Left lobe of liver (tissue), 2 donors: Measurements from ENCODE around the gene DLEU7. TPM values are rescaled to one million over a fixed set of nuclear protein-coding genes. Genes with fewer than 3 reads are reported as not detected.

Source experiments
- ATAC-seq: fragments of 200-7000 bp; cut with Tn5 transposase; one replicate; pipeline ENCODE4 v1.9.1; 2020; ENCODE audit warnings: mild to moderate bottlenecking, moderate library complexity
- DNase-seq: peaks from one replicate; pipeline ENCODE4 v3.0.0-alpha.2; 2020; ENCODE audit warnings: low spot score
- total RNA-seq: library from RNA; stranded (reverse); gene quantifications from one replicate; pipeline ENCODE4 v1.2.1, GENCODE V29; 2021
- donor health status: DM: no; HTN: no; CAD: no; lungs with moderate emphysema.
- donor health status: DM: no; HTN: yes; CAD: no.

Gene DLEU7
- total RNA-seq, result 0.10 TPM

GRCh38 chr13:50843257-50844083 lies at the start of gene DLEU7:
TSS of gene DLEU7 (minus strand) at chr13:50843692. CDS start at chr13:50843646, 46 bp downstream.
- DNase-seq (no peak), ATAC-seq (no peak)

- DNase-seq (no peak), ATAC-seq (no peak)
These were observed 48.9 kb upstream of the DLEU7 start for GRCh38 chr13:50892210-50892944.

GRCh38 chr13:50891206-50891605 lies 47.7 kb upstream of the DLEU7 start:
- ATAC-seq (no peak), DNase-seq (no peak)

GRCh38 chr13:50889317-50889716 lies 45.8 kb upstream of the DLEU7 start:
- DNase-seq (no peak), ATAC-seq (no peak)

GRCh38 chr13:50888362-50888761 lies 44.9 kb upstream of the DLEU7 start:
- DNase-seq (no peak), ATAC-seq (no peak)

GRCh38 chr13:50887151-50887550 lies 43.7 kb upstream of the DLEU7 start:
- no peak for DNase-seq

GRCh38 chr13:50884265-50884664 lies 40.8 kb upstream of the DLEU7 start:
- DNase-seq (no peak), ATAC-seq (no peak)

More at GRCh38 chr13:50887151-50887550, 43.7 kb upstream of the DLEU7 start:
- no peak for ATAC-seq

GRCh38 chr13:50883728-50884127 lies 40.2 kb upstream of the DLEU7 start:
- DNase-seq (no peak), ATAC-seq (no peak)

GRCh38 chr13:50882816-50883435 lies 39.4 kb upstream of the DLEU7 start:
- ATAC-seq (no peak), DNase-seq (no peak)

GRCh38 chr13:50873991-50874390 lies 30.5 kb upstream of the DLEU7 start:
- ATAC-seq (no peak), DNase-seq (no peak)

- ATAC-seq (no peak), DNase-seq (no peak)
These were observed 30.0 kb upstream of the DLEU7 start for GRCh38 chr13:50873467-50873866.

- no peak for DNase-seq
- ATAC-seq, result no peak
These were observed 27.9 kb upstream of the DLEU7 start for GRCh38 chr13:50871405-50871804.

- DNase-seq (no peak), ATAC-seq (no peak)
These were observed 24.1 kb upstream of the DLEU7 start for GRCh38 chr13:50867637-50867945.

GRCh38 chr13:50866817-50867636 lies 23.5 kb upstream of the DLEU7 start:
- DNase-seq (no peak), ATAC-seq (no peak)

GRCh38 chr13:50864492-50864891 lies 21.0 kb upstream of the DLEU7 start:
- DNase-seq (no peak), ATAC-seq (no peak)

- DNase-seq (no peak), ATAC-seq (no peak)
These were observed 12.2 kb upstream of the DLEU7 start for GRCh38 chr13:50855681-50856080.

GRCh38 chr13:50850445-50850844 lies 7.0 kb upstream of the DLEU7 start:
- ATAC-seq (no peak), DNase-seq (no peak)

- ATAC-seq (peak; percentile 76), DNase-seq (no peak)
These were observed 4.0 kb upstream of the DLEU7 start for GRCh38 chr13:50847501-50847900.

- no peak for ATAC-seq
These were observed 3.5 kb upstream of the DLEU7 start for GRCh38 chr13:50846861-50847475.

GRCh38 chr13:50845211-50845610 lies 1.7 kb upstream of the DLEU7 start:
- ATAC-seq (no peak), DNase-seq (no peak)

More at GRCh38 chr13:50846861-50847475, 3.5 kb upstream of the DLEU7 start:
- DNase-seq, result no peak
